Measurements from ENCODE around the gene RPL38. TPM values are rescaled to one million over a fixed set of nuclear protein-coding genes. Genes with fewer than 3 reads are reported as not detected.

Gene RPL38
- total RNA-seq, 3 donors from 2014 or later (not counting 1 experiment from before 2014, with no cell fraction given) = 560 to 802 (median 759) TPM

GRCh38 chr17:74190154-74190553 lies 13.3 kb upstream of the RPL38 start:
- no peak overlapping the region for H3K27ac Mint-ChIP-seq
- no peak overlapping the region for H3K4me3 ChIP-seq (ENCODE audit: low read length)
- H3K9me3 Mint-ChIP-seq = no peaks in the 10 kb centered on the region
- DNase-seq = peak in 1 of 2 donors; percentile 43
- H3K36me3 Mint-ChIP-seq = no peaks in the 10 kb centered on the region
- no peaks in the 10 kb centered on the region for H3K4me1 ChIP-seq (ENCODE audit: control insufficient read depth, insufficient read depth, low read length)
- WGBS (ENCODE audit: insufficient coverage) = 43% methylated on average over 2 of the region's 2 CpGs
- no peaks in the 10 kb centered on the region for H3K9me3 ChIP-seq (ENCODE audit: control insufficient read depth, insufficient read depth, low read length)
- no peaks in the 10 kb centered on the region for H3K4me1 Mint-ChIP-seq
- no peak overlapping the region for H3K4me3 Mint-ChIP-seq
- H3K27ac ChIP-seq (ENCODE audit: low read length) = no peak overlapping the region
- H3K36me3 ChIP-seq (ENCODE audit: control insufficient read depth, insufficient read depth, low read length) = no peaks in the 10 kb centered on the region
- no peak for TF ChIP-seq CTCF (IDR thresholded peaks at IDR 0.05)
- H3K27me3 ChIP-seq (ENCODE audit: control insufficient read depth, insufficient read depth, low read length) = peaks cover 2% of the 10 kb centered on the region
- ATAC-seq = peak in 2 of 3 donors; percentile 60 to 71
- H3K27me3 Mint-ChIP-seq (ENCODE audit: low read depth in 2 of 2) = peaks cover 9 to 10% of the 10 kb centered on the region in 2 donors
- intact Hi-C loops (cut with micrococcal nuclease) = no loop called here

GRCh38 chr17:74190807-74191406 lies 12.6 kb upstream of the RPL38 start:
- Histone ChIP-seq H3K4me3 (ENCODE audit: low read length) (no peak overlapping the region), H3K27me3 (ENCODE audit: control insufficient read depth, insufficient read depth, low read length) (peaks cover 2% of the 10 kb centered on the region), H3K4me1 (ENCODE audit: control insufficient read depth, insufficient read depth, low read length) (no peaks in the 10 kb centered on the region), H3K9me3 (ENCODE audit: control insufficient read depth, insufficient read depth, low read length) (no peaks in the 10 kb centered on the region), H3K36me3 (ENCODE audit: control insufficient read depth, insufficient read depth, low read length) (no peaks in the 10 kb centered on the region), H3K27ac (ENCODE audit: low read length) (no peak overlapping the region)
- Mint-ChIP-seq H3K27ac (no peak overlapping the region), H3K27me3 (ENCODE audit: low read depth in 2 of 2) (peaks cover 9 to 10% of the 10 kb centered on the region in 2 donors), H3K4me1 (no peaks in the 10 kb centered on the region), H3K36me3 (no peaks in the 10 kb centered on the region), H3K9me3 (no peaks in the 10 kb centered on the region), H3K4me3 (no peak overlapping the region)
- ATAC-seq (no peak), DNase-seq (no peak)
- no peak for TF ChIP-seq CTCF (IDR thresholded peaks at IDR 0.05)
- intact Hi-C loops (cut with micrococcal nuclease) = no loop called here
- 67% methylated on average over 4 of the region's 6 CpGs for WGBS (ENCODE audit: insufficient coverage)

- H3K36me3 Mint-ChIP-seq = no peaks in the 10 kb centered on the region
- peaks cover 2% of the 10 kb centered on the region for H3K27me3 ChIP-seq (ENCODE audit: control insufficient read depth, insufficient read depth, low read length)
- DNase-seq = no peak
- no peak overlapping the region for H3K27ac ChIP-seq (ENCODE audit: low read length)
- TF ChIP-seq CTCF (IDR thresholded peaks at IDR 0.05) = no peak
- H3K4me3 Mint-ChIP-seq = no peak overlapping the region
- H3K27me3 Mint-ChIP-seq (ENCODE audit: low read depth in 2 of 2) = peaks cover 10 to 11% of the 10 kb centered on the region in 2 donors
- no peaks in the 10 kb centered on the region for H3K36me3 ChIP-seq (ENCODE audit: control insufficient read depth, insufficient read depth, low read length)
- no peaks in the 10 kb centered on the region for H3K9me3 ChIP-seq (ENCODE audit: control insufficient read depth, insufficient read depth, low read length)
- H3K9me3 Mint-ChIP-seq = no peaks in the 10 kb centered on the region
- peak in 2 of 3 donors; percentile 28 to 34 for ATAC-seq
- H3K4me3 ChIP-seq (ENCODE audit: low read length) = no peak overlapping the region
- intact Hi-C loops (cut with micrococcal nuclease) = no loop called here
- H3K4me1 ChIP-seq (ENCODE audit: control insufficient read depth, insufficient read depth, low read length) = no peaks in the 10 kb centered on the region
- WGBS (ENCODE audit: insufficient coverage) = 35% methylated on average over 12 of the region's 12 CpGs
- H3K27ac Mint-ChIP-seq = no peak overlapping the region
- no peaks in the 10 kb centered on the region for H3K4me1 Mint-ChIP-seq
These were observed 10.3 kb upstream of the RPL38 start for GRCh38 chr17:74192950-74193781.

Data from natural killer cell (primary cell).